ENCODE results near the gene ZMYM4.

- TF ChIP-seq CTCF (IDR thresholded peaks at IDR 0.05) (no peak), EP300 (IDR thresholded peaks at IDR 0.05) (no peak)
These were observed 21.3 kb upstream of the ZMYM4 start for GRCh38 chr1:35247256-35247655.
